ENCODE results near the gene ARHGAP31.

DNA sequence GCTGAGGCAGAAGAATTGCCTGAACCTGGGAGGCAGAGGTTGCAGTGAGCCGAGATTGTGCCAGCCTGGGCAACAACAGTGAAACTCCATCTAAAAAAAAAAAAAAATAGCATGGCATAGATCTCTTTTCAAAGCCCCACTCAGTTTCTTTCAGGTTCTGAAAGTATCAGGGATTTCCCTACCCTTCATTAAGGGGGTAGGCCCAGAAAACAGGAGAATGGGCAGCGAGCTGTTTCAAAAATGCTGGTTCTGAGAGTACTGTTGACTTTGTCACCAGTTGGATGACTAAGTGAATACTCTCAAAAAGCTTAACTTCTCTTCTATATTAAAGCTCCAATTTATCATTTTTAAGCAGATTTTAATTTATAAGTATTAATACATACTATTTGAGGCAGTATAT is 72.8 kb downstream of the ARHGAP31 start:
- TF ChIP-seq, protein P1, sequence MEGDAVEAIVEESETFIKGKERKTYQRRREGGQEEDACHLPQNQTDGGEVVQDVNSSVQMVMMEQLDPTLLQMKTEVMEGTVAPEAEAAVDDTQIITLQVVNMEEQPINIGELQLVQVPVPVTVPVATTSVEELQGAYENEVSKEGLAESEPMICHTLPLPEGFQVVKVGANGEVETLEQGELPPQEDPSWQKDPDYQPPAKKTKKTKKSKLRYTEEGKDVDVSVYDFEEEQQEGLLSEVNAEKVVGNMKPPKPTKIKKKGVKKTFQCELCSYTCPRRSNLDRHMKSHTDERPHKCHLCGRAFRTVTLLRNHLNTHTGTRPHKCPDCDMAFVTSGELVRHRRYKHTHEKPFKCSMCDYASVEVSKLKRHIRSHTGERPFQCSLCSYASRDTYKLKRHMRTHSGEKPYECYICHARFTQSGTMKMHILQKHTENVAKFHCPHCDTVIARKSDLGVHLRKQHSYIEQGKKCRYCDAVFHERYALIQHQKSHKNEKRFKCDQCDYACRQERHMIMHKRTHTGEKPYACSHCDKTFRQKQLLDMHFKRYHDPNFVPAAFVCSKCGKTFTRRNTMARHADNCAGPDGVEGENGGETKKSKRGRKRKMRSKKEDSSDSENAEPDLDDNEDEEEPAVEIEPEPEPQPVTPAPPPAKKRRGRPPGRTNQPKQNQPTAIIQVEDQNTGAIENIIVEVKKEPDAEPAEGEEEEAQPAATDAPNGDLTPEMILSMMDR (IDR thresholded peaks at IDR 0.05; ENCODE audit: insufficient read depth, low read depth, low read length): no peak
- no peak for TF ChIP-seq EZH2 (IDR thresholded peaks at IDR 0.05; ENCODE audit: insufficient read depth, low read length)
